Fibroblast of the conjunctiva (primary cell): ENCODE measurements around the gene USH1G.

Experiments
- DNase-seq: peaks from one replicate; pipeline ENCODE4 v3.0.0-alpha.2; 2010; ENCODE audit warnings: low read depth

USH1G gene

DNA sequence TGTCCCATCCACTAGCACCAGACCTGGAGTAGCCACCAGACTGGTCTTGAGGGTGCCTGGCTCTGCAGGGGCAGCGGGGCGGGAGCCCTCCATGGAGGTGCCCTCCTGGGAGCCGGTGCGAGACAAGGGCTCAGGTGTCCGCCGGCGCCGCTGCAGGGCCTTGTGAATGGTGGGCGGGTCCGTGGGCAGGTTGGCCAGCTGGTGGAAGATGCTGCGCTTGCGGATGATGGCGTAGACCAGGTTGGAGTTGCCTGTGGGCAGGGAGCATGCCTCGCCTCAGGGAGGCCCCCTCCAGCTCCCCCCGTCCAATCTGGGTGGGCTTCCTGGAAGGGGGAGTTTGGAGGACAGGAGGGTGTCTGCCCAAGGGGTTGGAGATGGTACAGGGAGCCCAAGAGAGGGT, 31.1 kb upstream of the USH1G start:
- DNase-seq: no peak

GRCh38 chr17:74953134-74953687, 30.2 kb upstream of the USH1G start:
- DNase-seq: no peak

GRCh38 chr17:74952431-74953133, 29.5 kb upstream of the USH1G start:
- no peak for DNase-seq

DNA sequence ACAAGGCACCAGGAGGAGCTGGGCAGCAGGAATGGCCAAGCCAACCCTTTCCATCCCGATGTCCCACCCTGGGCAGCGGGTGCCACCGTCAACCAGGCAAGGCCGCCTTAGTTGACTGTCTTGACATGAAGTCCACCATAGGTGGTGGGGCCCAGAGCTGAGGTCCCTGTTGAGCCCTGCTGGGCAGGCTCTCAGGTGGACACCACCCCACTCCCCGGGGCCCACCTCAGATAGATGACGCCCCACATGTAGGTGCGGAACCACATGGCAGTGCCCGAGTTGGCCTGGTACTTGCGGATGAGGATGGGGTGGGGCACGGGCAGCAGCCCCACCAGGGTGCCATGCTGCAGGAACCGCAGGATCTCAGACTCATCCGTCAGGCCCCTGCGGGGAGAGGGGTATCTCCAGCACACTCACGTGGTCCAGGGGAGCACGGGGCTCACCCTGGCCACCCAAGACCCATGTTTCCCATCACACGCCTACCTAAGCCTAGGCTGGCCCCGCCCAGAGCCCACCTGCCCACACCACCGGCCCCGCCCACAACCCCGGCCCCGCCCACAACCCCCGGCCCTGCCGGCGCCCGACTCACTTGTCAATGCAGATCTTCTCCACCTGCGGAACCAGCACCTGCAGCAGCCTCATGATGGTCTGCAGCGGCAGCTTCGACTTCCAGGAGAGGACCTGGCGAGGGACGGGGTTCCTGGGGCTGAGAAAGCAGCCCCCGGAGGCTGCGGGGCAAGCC, 28.8 kb upstream of the USH1G start:
- DNase-seq: no peak

GRCh38 chr17:74951065-74951464, 28.0 kb upstream of the USH1G start:
- DNase-seq: no peak

- DNase-seq: no peak
Observed at GRCh38 chr17:74950207-74950606, 27.2 kb upstream of the USH1G start.

GRCh38 chr17:74949455-74950115, 26.5 kb upstream of the USH1G start:
- no peak for DNase-seq

GRCh38 chr17:74947041-74947754, 24.1 kb upstream of the USH1G start:
- no peak for DNase-seq

- no peak for DNase-seq
Observed at GRCh38 chr17:74946641-74947040, 23.6 kb upstream of the USH1G start.

DNA sequence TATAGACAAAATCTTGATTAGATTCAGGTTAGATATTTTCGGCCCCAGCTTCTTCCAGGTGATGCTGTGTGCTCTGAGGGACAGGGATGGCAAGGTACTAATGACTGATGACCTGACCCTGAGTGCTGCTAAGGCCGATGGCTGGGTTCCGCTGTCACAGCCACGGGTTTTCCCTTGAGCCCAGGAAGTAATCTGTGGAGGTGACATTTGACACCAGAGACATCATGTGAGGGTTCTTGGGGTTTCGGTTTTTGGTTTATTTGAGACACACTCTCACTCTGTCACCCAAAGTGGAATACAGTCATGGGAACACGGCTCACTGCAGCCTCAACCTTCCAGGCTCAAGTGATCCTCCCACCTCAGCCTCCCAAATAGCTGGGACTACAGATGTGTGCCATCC, 22.5 kb upstream of the USH1G start:
- no peak for DNase-seq

DNA sequence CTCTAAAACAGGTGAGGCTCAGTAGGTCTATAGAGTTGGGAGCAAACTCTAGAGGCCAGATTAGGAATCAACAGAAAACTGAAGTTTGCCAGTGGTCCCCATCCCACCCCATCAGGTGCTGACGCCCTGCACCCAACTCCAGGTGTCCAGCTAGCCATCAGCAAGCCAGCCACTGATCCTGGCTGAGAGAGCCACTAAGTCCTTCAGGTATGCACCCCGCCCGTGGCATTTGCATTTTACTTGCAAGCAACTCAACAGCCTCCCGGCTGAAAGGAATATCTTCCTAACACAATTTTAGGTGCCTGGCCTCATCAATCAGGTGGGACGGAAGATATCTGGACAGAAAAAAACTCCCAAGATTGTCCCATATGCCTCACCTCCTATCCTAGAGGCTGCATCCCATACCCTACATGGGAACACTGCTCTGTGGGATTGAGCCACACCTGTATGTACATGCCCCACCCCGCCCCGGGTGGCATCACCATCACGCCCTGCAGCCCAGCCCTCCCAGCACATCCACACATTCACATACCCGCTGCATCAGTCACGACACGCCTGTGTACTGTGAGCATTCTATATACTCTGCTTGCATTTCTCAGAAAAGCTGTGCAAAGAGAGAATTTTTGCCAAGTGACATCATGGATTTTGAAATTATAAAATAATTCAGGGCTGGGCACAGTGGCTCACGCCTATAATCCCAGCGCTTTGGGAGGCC, 20.9 kb upstream of the USH1G start:
- DNase-seq: no peak

- no peak for DNase-seq
Observed at GRCh38 chr17:74941128-74941725, 18.2 kb upstream of the USH1G start.

DNA sequence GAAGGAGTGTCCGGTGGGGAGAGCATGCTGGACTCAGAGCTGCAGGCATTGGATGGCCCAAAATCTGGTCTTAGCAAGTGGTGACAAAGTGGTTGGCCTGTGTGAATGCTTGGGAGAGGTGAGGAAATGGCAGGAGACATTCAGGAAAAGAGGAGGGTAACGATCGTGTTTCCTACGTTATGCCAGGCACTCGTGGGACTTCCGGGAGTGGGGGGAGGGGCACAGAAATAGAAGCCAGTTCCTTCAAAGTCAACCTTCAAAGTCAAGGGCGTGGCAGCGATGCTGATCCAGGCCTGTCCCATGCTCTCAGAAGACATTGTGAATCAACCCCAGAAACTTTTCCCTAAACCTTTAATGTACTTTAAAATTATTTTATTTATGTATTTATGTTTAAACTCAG, 16.5 kb upstream of the USH1G start:
- no peak for DNase-seq

GRCh38 chr17:74938194-74938950, 15.3 kb upstream of the USH1G start:
- DNase-seq: no peak

DNA sequence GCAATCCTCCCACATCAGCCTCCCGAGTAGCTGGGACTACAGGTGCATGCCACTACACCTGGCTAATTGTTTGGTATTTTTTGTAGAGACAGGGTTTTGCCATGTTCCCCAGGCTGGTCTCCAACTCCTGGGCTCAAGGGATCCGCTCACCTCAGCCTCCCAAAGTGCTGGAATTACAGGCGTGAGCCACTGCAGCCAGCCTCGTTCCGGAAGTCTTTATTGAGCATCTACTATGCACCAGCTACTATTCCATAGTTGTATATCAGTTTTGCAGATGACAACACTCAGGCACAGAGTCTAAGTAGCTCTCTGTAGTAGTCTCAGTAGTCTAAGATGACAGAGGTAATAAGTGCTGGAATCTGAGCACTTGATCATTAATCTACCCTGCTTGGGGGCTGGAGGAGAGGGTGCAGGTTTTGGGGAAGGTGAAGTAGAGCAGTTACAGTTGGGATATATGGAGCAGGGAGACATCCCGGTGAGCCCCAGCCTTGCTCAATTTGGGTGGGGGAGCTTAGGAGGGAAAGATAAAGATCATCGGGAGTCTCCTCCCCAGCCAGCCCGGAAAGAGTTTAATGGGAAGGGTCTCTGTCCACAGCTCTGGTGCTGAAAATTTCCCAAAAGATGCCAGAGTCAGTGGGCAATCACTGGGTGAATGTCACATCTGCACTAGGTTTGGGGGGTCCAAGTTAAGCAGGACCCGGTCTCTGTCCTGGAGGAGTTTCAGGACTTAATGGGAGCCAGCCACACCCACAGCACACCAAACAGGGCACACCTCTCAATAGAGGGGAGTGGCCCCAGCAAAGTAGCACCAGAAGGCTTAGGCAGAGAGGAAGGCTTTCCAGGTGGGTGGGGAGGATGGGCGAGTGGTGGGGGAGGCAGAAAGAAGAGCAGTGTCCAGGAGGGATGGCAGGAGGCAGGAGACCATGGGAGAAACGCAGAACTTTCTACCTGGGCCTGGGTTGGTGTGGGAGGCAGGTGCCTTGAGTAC, 14.3 kb upstream of the USH1G start:
- no peak for DNase-seq

DNA sequence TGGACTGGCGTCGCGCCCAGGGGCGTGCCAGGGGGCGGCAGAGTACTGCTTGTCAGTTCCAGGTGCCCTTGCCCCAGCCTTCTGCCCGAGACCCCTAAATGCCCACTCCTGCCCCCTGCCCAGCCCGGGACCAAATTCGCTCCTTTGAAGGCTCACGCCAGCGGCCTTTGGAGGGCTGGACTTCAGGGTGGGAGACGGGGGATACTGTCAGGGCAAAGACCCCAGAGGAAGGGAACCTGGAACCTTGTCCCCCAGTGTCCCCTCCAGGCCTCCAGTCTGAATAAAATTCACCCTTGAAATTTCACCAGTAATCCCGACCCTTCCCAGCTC, 13.4 kb upstream of the USH1G start:
- no peak for DNase-seq

- DNase-seq: no peak
Observed at GRCh38 chr17:74935585-74936469, 12.8 kb upstream of the USH1G start, which contains the start of gene OTOP3. OTOP3 (plus strand) TSS chr17:74935898; CDS start chr17:74935922, 24 bp downstream.

- no peak for DNase-seq
Observed at GRCh38 chr17:74935048-74935447, 12.0 kb upstream of the USH1G start.
